ENCODE measurements around the gene ITK. TPM values are rescaled to one million over a fixed set of nuclear protein-coding genes. Genes with fewer than 3 reads are reported as not detected.

Gene ITK
- total and polyA plus RNA-seq, 2 of the 8 experiments (the other 6 are each of a cell fraction or from before 2014, with no cell fraction given): 0.05 TPM; not detected in 1

DNA sequence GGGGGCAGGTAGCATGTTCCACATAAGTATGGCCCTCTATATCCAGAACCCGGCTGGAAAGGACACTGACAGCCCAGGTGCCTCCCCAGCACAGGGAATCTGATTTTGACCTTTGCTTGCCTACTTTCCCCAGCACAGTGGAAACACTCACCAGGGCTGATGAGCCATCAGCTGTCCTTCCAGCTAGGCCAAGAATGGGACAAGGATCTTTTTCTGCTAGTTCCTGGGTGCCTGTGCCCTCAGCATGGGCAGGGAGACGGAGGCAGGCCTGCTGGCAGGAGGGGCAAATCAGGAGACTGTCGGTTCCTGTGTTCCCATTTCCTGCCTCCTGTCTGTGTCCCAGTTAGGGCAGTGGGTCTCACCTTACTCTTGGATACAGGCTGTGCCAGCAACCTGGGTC is 86.4 kb downstream of the ITK start:
- no peaks in the 10 kb centered on the region for H3K36me3 ChIP-seq (ENCODE audit: control insufficient read depth in 2 of 4, insufficient read depth in 4 of 4, low read length in 3 of 4)
- H3K14ac ChIP-seq (ENCODE audit: insufficient read length): no peak overlapping the region
- no peak overlapping the region for H3K23ac ChIP-seq (ENCODE audit: insufficient read length)
- POLR2A ChIA-PET (ENCODE audit: partially characterized antibody): interaction anchor here (0.6 to 1.5 kb wide), 4 partner anchors 9 to 682 kb away, joined by 3 to 4 read pairs (median 3); no protein-coding TSS in a partner anchor
- H3K4me1 ChIP-seq (replicated peaks in 1 of 4; ENCODE audit: control insufficient read depth in 3 of 4, insufficient read depth in 4 of 4, low read length in 3 of 4): peaks cover 8 to 19% (median 13%) of the 10 kb centered on the region in 4 experiments
- H3K23me2 ChIP-seq (ENCODE audit: low read depth, low read length): peaks cover 11% of the 10 kb centered on the region; the same call in 1 of the 2 replicates
- no peak for FAIRE-seq
- no peaks in the 10 kb centered on the region; a peak in 2 of 7 replicates for H3K27me3 ChIP-seq (replicated peaks in 1 of 4; ENCODE audit: control insufficient read depth in 3 of 4, extremely low read depth in 1 of 4, insufficient read depth in 3 of 4, low read length in 3 of 4)
- H3K79me1 ChIP-seq (ENCODE audit: low read depth, low read length): peaks cover 10% of the 10 kb centered on the region
- 69% methylated on average over 3 of the region's 3 CpGs; no CpG with 5 or more reads in 1 of the 2 experiments for WGBS, 2 experiments (ENCODE audit: extremely low coverage in 1 of 2, insufficient coverage in 1 of 2, insufficient read length in 1 of 2, insufficient replicate concordance in 2 of 2, low coverage in 1 of 2, low lambda C conversion rate in 2 of 2, missing lambda C conversion rate in 1 of 2)
- H3K4me3 ChIP-seq (ENCODE audit: extremely low read depth in 1 of 4, insufficient read depth in 2 of 4, low read depth in 3 of 4, low read length in 4 of 4): peak overlapping the region; percentile 59 to 82 (median 68); a peak in 6 of 8 replicates
- peaks cover 0 to 45% of the 10 kb centered on the region in 2 experiments; a peak in 2 of 4 replicates for H3K79me2 ChIP-seq (ENCODE audit: control insufficient read depth in 1 of 2, insufficient read depth in 2 of 2, low read length in 2 of 2)
- no peak overlapping the region for H4K91ac ChIP-seq (replicated peaks; ENCODE audit: insufficient read length, low read length)
- peak overlapping the region in 2 of 4 experiments; percentile 5 to 70; a peak in 4 of 7 replicates for H3K9ac ChIP-seq (replicated peaks in 1 of 4; ENCODE audit: extremely low read depth in 1 of 4, low read depth in 3 of 4, low read length in 3 of 4)
- no peak overlapping the region for H2BK20ac ChIP-seq (ENCODE audit: low read length)
- H2BK12ac ChIP-seq (ENCODE audit: low read depth, low read length): no peak overlapping the region
- H3K4ac ChIP-seq (replicated peaks; ENCODE audit: insufficient read length, low read depth, low read length): no peak overlapping the region
- no peak overlapping the region for H2BK15ac ChIP-seq (ENCODE audit: low read length)
- no peak overlapping the region for H2AFZ ChIP-seq (ENCODE audit: low read length)
- H3K4me2 ChIP-seq (ENCODE audit: insufficient read depth in 1 of 2, low read depth in 2 of 2, low read length in 2 of 2): peak overlapping the region; percentile 80 to 83
- CTCF ChIA-PET (ENCODE audit: partially characterized antibody): interaction anchor here (0.9 to 6.5 kb wide), 8 partner anchors 15 to 118 kb away, joined by 3 to 84 read pairs (median 5); no protein-coding TSS in a partner anchor
- no peak for DNase-seq (ENCODE audit: low read depth in 1 of 2, low spot score in 2 of 2)
- no peak overlapping the region for H3K27ac ChIP-seq (ENCODE audit: low read depth, low read length)
- no peak overlapping the region for H2BK5ac ChIP-seq (ENCODE audit: low read depth, low read length)
- no peak overlapping the region for H4K8ac ChIP-seq (ENCODE audit: extremely low read depth, insufficient read depth, low read length)
- H3K56ac ChIP-seq (replicated peaks; ENCODE audit: insufficient read length, low read depth, low read length): no peak overlapping the region
- H4K5ac ChIP-seq (ENCODE audit: insufficient read length, low read depth, low read length): no peak overlapping the region
- H2BK120ac ChIP-seq (replicated peaks; ENCODE audit: low read depth, low read length): no peak overlapping the region
- no peak overlapping the region for H3K18ac ChIP-seq (ENCODE audit: extremely low read depth, low read length)
- peaks cover 3 to 13% of the 10 kb centered on the region in 2 experiments for H4K20me1 ChIP-seq (replicated peaks in 1 of 2; ENCODE audit: control insufficient read depth in 1 of 2, insufficient read depth in 2 of 2, low read length in 2 of 2)
- H2AK5ac ChIP-seq (ENCODE audit: low read depth, low read length): no peak overlapping the region
- no peaks in the 10 kb centered on the region for H3K9me3 ChIP-seq (ENCODE audit: insufficient read depth in 2 of 2, low read depth in 1 of 2, low read length in 1 of 2)
- no peak for TF ChIP-seq BCL11A (IDR thresholded peaks at IDR 0.05; ENCODE audit: low read depth in 2 of 2, low read length in 2 of 2)
- TF ChIP-seq SIRT6 (IDR thresholded peaks at IDR 0.05; ENCODE audit: low read length): no peak
- no peak for TF ChIP-seq BACH1 (IDR thresholded peaks at IDR 0.05; ENCODE audit: low read length)
- no peak for TF ChIP-seq BRCA1 (IDR thresholded peaks at IDR 0.05; ENCODE audit: low read depth, low read length)
- no peak for TF ChIP-seq ASH2L (IDR thresholded peaks at IDR 0.05; ENCODE audit: low read length)
- TF ChIP-seq CEBPB (IDR thresholded peaks at IDR 0.05; ENCODE audit: low read depth, low read length): no peak
- TF ChIP-seq RFX5 (IDR thresholded peaks at IDR 0.05; ENCODE audit: borderline replicate concordance, low read depth, low read length): no peak
- no peak for TF ChIP-seq KDM5A (IDR thresholded peaks at IDR 0.05; ENCODE audit: low read length)
- TF ChIP-seq SP1 (IDR thresholded peaks at IDR 0.05; ENCODE audit: low read depth, low read length): no peak
- TF ChIP-seq, protein P1, sequence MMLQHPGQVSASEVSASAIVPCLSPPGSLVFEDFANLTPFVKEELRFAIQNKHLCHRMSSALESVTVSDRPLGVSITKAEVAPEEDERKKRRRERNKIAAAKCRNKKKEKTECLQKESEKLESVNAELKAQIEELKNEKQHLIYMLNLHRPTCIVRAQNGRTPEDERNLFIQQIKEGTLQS (IDR thresholded peaks at IDR 0.05; ENCODE audit: insufficient read depth, low read depth, low read length): no peak
- TF ChIP-seq CBX5 (IDR thresholded peaks at IDR 0.05; ENCODE audit: low read depth, low read length): no peak
- TF ChIP-seq SP4 (IDR thresholded peaks at IDR 0.05; ENCODE audit: low read length): no peak
- no peak for TF ChIP-seq CBX8 (IDR thresholded peaks at IDR 0.05; ENCODE audit: borderline replicate concordance, low read depth, low read length)
- TF ChIP-seq PHF8 (conservative IDR thresholded peaks at IDR 0.05; ENCODE audit: low read depth, low read length): no peak
- TF ChIP-seq JUND (IDR thresholded peaks at IDR 0.05; ENCODE audit: low read length): no peak

All from H1 (cell line).